Hepatocyte (in vitro differentiated cells): ENCODE measurements around the gene AKR1E2. TPM values are rescaled to one million over a fixed set of nuclear protein-coding genes. Genes with fewer than 3 reads are reported as not detected.

ENCODE experiments used
- DNase-seq: peaks from one replicate; pipeline ENCODE4 v3.0.0-alpha.2; 2016; ENCODE audit warnings: low spot score
- H2AFZ ChIP-seq: fragments of 200-600 bp; sonication (generic); 2 replicates; pipeline ENCODE4 v1.6.0; 2016; ENCODE audit warnings: antibody characterized with exemption, mild to moderate bottlenecking
- H3K27ac ChIP-seq: fragments of 200-600 bp; sonication (generic); 2 replicates; pipeline ENCODE4 v1.5.1; 2016; ENCODE audit warnings: mild to moderate bottlenecking
- H3K27me3 ChIP-seq: fragments of 200-600 bp; sonication (generic); 2 replicates; pipeline ENCODE4 v1.6.1; 2016
- H3K36me3 ChIP-seq: fragments of 200-600 bp; sonication (generic); replicated peaks from 2 replicates; pipeline ENCODE4 v1.5.1; 2016; ENCODE audit warnings: low read depth; ENCODE audit not compliant: insufficient read depth
- H3K4me1 ChIP-seq: fragments of 200-600 bp; sonication (generic); 2 replicates; pipeline ENCODE4 v1.5.1; 2016; ENCODE audit warnings: mild to moderate bottlenecking, moderate library complexity; ENCODE audit not compliant: insufficient read depth
- H3K4me2 ChIP-seq: fragments of 200-600 bp; sonication (generic); 2 replicates; pipeline ENCODE4 v1.6.0; 2016
- H3K4me3 ChIP-seq: fragments of 200-600 bp; sonication (generic); 2 replicates; pipeline ENCODE4 v1.5.1; 2016; ENCODE audit warnings: mild to moderate bottlenecking
- H3K79me2 ChIP-seq: fragments of 200-600 bp; sonication (generic); 2 replicates; pipeline ENCODE4 v1.6.0; 2017; ENCODE audit warnings: mild to moderate bottlenecking
- H3K9me2 ChIP-seq: fragments of 200-600 bp; sonication (generic); replicated peaks from 2 replicates; pipeline ENCODE4 v1.6.0; 2017; ENCODE audit warnings: mild to moderate bottlenecking; ENCODE audit not compliant: insufficient read depth
- H3K9me3 ChIP-seq: fragments of 200-600 bp; sonication (generic); 2 replicates; pipeline ENCODE4 v1.5.1; 2016; ENCODE audit warnings: low read depth, mild to moderate bottlenecking
- H4K20me1 ChIP-seq: fragments of 200-600 bp; sonication (generic); 2 replicates; pipeline ENCODE4 v1.6.0; 2016; ENCODE audit warnings: mild to moderate bottlenecking; ENCODE audit not compliant: insufficient read depth, poor library complexity, severe bottlenecking
- EZH2 ChIP-seq: fragments of 200-600 bp; sonication (generic); IDR thresholded peaks from 2 replicates; pipeline ENCODE4 v1.6.1; 2016; ENCODE audit warnings: antibody characterized with exemption, mild to moderate bottlenecking, borderline replicate concordance
- EZH2phosphoT487 ChIP-seq: fragments of 200-600 bp; sonication (generic); IDR thresholded peaks from one replicate; pipeline ENCODE4 v1.6.1; 2018; ENCODE audit warnings: antibody characterized with exemption, mild to moderate bottlenecking, low read depth, moderate library complexity; ENCODE audit not compliant: unreplicated experiment, severe bottlenecking
- WGBS: methylation state at CpG from one replicate; pipeline ENCODE4 v1.1.6; 2016; ENCODE audit warnings: low lambda C conversion rate; ENCODE audit errors: missing lambda C conversion rate; 5-methylcytosine and 5-hydroxymethylcytosine counted together
- polyA plus RNA-seq: library from polyadenylated mRNA; unstranded; fragments of >200 nt; fragmentation: Nextera tagmentation; extraction: Ambion mirVana; gene quantifications from 2 replicates; pipeline ENCODE4 v1.2.1, GENCODE V29; 2016
- total RNA-seq: library from RNA; depleted of rRNA; stranded (reverse); fragments of >200 nt; gene quantifications from 2 replicates; pipeline ENCODE4 v1.2.3, GENCODE V29; 2014
- TF ChIP-seq, protein P1 (sequence below): fragments of 200-600 bp; sonication (generic); IDR thresholded peaks from 2 replicates; pipeline ENCODE4 v1.5.1; 2016; ENCODE audit warnings: antibody characterized with exemption, mild to moderate bottlenecking; ENCODE audit not compliant: poor library complexity

Gene AKR1E2
- total and polyA plus RNA-seq, 2 experiments from 2014 or later: 1.6 to 4.2 TPM

DNA sequence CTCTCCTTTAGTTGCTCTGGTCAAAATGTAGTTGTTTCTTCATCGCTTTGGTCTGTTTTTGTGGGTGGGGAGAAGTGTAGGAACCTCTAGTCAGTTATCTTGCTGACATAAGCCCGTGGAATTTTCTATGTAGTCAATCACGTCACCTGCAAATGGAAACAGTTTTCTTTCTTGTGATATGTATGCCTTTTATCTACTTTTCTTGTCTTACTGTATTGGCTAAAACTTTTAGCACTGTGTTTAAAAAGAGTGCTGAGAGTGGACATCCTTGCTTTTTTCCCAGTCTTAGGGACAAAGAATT, 42.3 kb downstream of the AKR1E2 start:
- TF ChIP-seq, protein P1, sequence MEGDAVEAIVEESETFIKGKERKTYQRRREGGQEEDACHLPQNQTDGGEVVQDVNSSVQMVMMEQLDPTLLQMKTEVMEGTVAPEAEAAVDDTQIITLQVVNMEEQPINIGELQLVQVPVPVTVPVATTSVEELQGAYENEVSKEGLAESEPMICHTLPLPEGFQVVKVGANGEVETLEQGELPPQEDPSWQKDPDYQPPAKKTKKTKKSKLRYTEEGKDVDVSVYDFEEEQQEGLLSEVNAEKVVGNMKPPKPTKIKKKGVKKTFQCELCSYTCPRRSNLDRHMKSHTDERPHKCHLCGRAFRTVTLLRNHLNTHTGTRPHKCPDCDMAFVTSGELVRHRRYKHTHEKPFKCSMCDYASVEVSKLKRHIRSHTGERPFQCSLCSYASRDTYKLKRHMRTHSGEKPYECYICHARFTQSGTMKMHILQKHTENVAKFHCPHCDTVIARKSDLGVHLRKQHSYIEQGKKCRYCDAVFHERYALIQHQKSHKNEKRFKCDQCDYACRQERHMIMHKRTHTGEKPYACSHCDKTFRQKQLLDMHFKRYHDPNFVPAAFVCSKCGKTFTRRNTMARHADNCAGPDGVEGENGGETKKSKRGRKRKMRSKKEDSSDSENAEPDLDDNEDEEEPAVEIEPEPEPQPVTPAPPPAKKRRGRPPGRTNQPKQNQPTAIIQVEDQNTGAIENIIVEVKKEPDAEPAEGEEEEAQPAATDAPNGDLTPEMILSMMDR: no peak
- TF ChIP-seq EZH2: no peak
- TF ChIP-seq EZH2phosphoT487: no peak
- peak overlapping the region; percentile 46 for H3K27ac ChIP-seq

DNA sequence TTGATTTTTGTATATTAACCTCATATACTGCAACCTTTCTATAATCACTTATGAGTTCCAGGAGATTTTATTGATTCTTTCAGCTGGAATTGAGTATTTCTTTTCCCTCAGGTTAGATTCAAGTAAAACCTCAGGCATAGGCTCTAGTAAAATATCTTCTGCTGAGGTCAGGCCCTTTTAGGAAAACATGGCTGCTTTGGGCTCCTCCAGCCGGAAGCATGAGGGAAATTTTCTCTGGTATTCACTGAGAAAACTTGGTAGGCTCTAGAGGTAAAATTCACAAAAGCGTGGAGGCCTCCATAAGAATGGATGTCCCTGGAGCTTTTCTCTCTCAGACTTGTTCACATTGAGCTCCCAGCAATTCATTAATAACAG, 56.7 kb downstream of the AKR1E2 start:
- TF ChIP-seq EZH2phosphoT487 (no peak), EZH2 (no peak)
- TF ChIP-seq, protein P1: no peak
- 95% methylated on average over 2 of the region's 2 CpGs for WGBS

More for the DNA sequence above, 42.3 kb downstream of the AKR1E2 start:
- Histone ChIP-seq H3K4me1 (no peaks in the 10 kb centered on the region), H3K4me3 (no peak overlapping the region), H2AFZ (peak overlapping the region; percentile 11), H3K27me3 (no peaks in the 10 kb centered on the region), H3K9me3 (no peaks in the 10 kb centered on the region), H3K9me2 (no peaks in the 10 kb centered on the region), H3K79me2 (no peaks in the 10 kb centered on the region), H4K20me1 (no peaks in the 10 kb centered on the region), H3K36me3 (no peaks in the 10 kb centered on the region), H3K4me2 (no peak overlapping the region)
- DNase-seq: no peak
- 58% methylated on average over 3 of the region's 3 CpGs for WGBS

DNA sequence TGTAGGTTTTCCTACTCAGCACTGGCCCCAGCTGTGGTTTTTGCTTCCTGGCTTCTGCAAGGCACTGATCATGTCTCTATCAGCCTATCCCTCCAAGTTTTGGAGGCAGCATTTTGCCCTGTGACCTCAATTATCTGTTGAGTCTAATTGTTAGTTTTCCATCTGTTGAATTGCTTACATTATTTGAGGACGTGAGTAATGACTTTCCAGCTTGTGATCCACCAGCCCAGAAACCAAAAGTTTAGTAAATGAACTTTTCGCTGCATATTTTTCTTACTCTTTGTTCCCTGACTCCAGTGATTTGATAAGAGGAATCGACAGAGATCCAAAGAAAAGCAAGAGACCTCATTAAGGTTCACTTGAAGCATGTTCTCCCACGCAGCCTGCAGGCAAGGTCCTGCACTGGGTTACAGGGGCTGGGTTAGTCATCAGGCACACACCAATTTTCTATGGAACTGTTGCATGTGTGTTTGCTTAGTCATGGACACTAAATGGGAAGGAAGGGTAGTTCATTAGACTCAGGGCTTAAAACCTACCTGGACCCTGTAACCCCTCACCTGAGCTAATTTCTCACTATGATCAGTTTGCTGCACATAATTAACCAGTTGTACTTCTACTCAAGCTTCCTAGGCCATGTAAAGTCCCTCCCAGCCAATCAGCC, 57.2 kb downstream of the AKR1E2 start:
- Histone ChIP-seq H3K4me3 (no peak overlapping the region), H4K20me1 (no peaks in the 10 kb centered on the region), H3K27ac (no peak overlapping the region), H3K9me3 (no peaks in the 10 kb centered on the region), H3K9me2 (no peaks in the 10 kb centered on the region), H3K4me1 (no peaks in the 10 kb centered on the region), H3K79me2 (no peaks in the 10 kb centered on the region), H3K27me3 (no peaks in the 10 kb centered on the region), H3K4me2 (no peak overlapping the region), H2AFZ (no peak overlapping the region), H3K36me3 (no peaks in the 10 kb centered on the region)
- WGBS: 84% methylated on average over 4 of the region's 4 CpGs
- no peak for DNase-seq
- TF ChIP-seq, protein P1: no peak
- TF ChIP-seq EZH2phosphoT487 (no peak), EZH2 (no peak)

More for the DNA sequence above, 56.7 kb downstream of the AKR1E2 start:
- Histone ChIP-seq H3K9me2 (no peaks in the 10 kb centered on the region), H2AFZ (no peak overlapping the region), H3K36me3 (no peaks in the 10 kb centered on the region), H3K27me3 (no peaks in the 10 kb centered on the region), H4K20me1 (no peaks in the 10 kb centered on the region), H3K27ac (no peak overlapping the region), H3K4me1 (no peaks in the 10 kb centered on the region), H3K9me3 (no peaks in the 10 kb centered on the region), H3K4me2 (no peak overlapping the region), H3K79me2 (no peaks in the 10 kb centered on the region), H3K4me3 (no peak overlapping the region)
- no peak for DNase-seq

- DNase-seq: no peak
- no peaks in the 10 kb centered on the region for H3K36me3 ChIP-seq
- no peaks in the 10 kb centered on the region for H3K9me2 ChIP-seq
- 57% methylated on average over 3 of the region's 3 CpGs for WGBS
- H3K4me1 ChIP-seq: no peaks in the 10 kb centered on the region
- no peaks in the 10 kb centered on the region for H3K79me2 ChIP-seq
- no peak overlapping the region for H3K4me2 ChIP-seq
- H3K27me3 ChIP-seq: no peaks in the 10 kb centered on the region
- no peak overlapping the region for H3K27ac ChIP-seq
- no peak overlapping the region for H2AFZ ChIP-seq
- no peaks in the 10 kb centered on the region for H4K20me1 ChIP-seq
- H3K4me3 ChIP-seq: no peak overlapping the region
- TF ChIP-seq EZH2phosphoT487 (no peak), EZH2 (no peak)
- TF ChIP-seq, protein P1: no peak
- no peaks in the 10 kb centered on the region for H3K9me3 ChIP-seq
Observed at GRCh38 chr10:4885162-4885561, 59.2 kb downstream of the AKR1E2 start.
